Lower lobe of right lung (tissue), 2 donors: Measurements from ENCODE around the gene EIF2B5. TPM values are rescaled to one million over a fixed set of nuclear protein-coding genes. Genes with fewer than 3 reads are reported as not detected.
"Not testable (repeated sequence)": the region's sequence is repeated elsewhere in the genome, so short reads cannot be mapped to it uniquely, and the experiment has no call there.

ENCODE experiments used
- ATAC-seq, 2 donors: fragments of 200-7000 bp; cut with Tn5 transposase; one replicate each; pipeline ENCODE4 v1.9.1; 2020 to 2022; ENCODE audit warnings: mild to moderate bottlenecking in 2 of 2, moderate library complexity in 2 of 2
- DNase-seq: peaks from one replicate; pipeline ENCODE4 v3.0.0-alpha.2; 2020
- H3K27ac ChIP-seq: fragments of 200-600 bp; one replicate; pipeline ENCODE4 v1.8.0; 2022
- H3K27me3 ChIP-seq: fragments of 200-600 bp; one replicate; pipeline ENCODE4 v1.8.0; 2022; ENCODE audit warnings: low read depth
- H3K36me3 ChIP-seq: fragments of 200-600 bp; one replicate; pipeline ENCODE4 v1.8.0; 2022; ENCODE audit warnings: mild to moderate bottlenecking
- H3K4me1 ChIP-seq: fragments of 200-600 bp; one replicate; pipeline ENCODE4 v1.8.0; 2022
- H3K4me3 ChIP-seq: fragments of 200-600 bp; one replicate; pipeline ENCODE4 v1.8.0; 2022; ENCODE audit warnings: mild to moderate bottlenecking
- H3K9me3 ChIP-seq: fragments of 200-600 bp; one replicate; pipeline ENCODE4 v1.8.0; 2022
- CTCF ChIP-seq: fragments of 200-600 bp; IDR thresholded peaks from one replicate; pipeline ENCODE4 v1.8.0; 2022; ENCODE audit warnings: antibody characterized with exemption, mild to moderate bottlenecking
- intact Hi-C: fragments of 100-400 bp; cut with DNase I; formaldehyde crosslinking; loops from one replicate; pipeline ENCODE4 v1.11.0; 2022
- total RNA-seq: library from RNA; stranded (reverse); fragmentation: NEBNext Ultra II Directional; extraction: Animal tissue kit (Norgen Biotek cat#: 25700); gene quantifications from one replicate; pipeline ENCODE4 v1.2.1, GENCODE V29; 2021
- donor health status: DM: no; HTN: yes; CAD: no; lungs with severe emphysema.

The EIF2B5 gene
- total RNA-seq, 1 donor from 2014 or later, result 41.9 TPM

- Histone ChIP-seq H3K27ac (peak overlapping the region; percentile 88), H3K9me3 (no peaks in the 10 kb centered on the region), H3K27me3 (no peaks in the 10 kb centered on the region), H3K36me3 (no peaks in the 10 kb centered on the region), H3K4me1 (peaks cover 60% of the 10 kb centered on the region), H3K4me3 (peak overlapping the region; percentile 97)
- intact Hi-C loops, result no loop called here
- no peak for DNase-seq
- ATAC-seq, result peak; percentile 59 to 63
- no peak for TF ChIP-seq CTCF
These were observed 21.4 kb downstream of the EIF2B5 start for GRCh38 chr3:184156522-184156955.

- ATAC-seq, result no peak
- H3K9me3 ChIP-seq, result no peaks in the 10 kb centered on the region
- DNase-seq, result no peak
- H3K27me3 ChIP-seq, result no peaks in the 10 kb centered on the region
- intact Hi-C loops, result no loop called here
- peak overlapping the region; percentile 97 for H3K4me3 ChIP-seq
- peaks cover 7% of the 10 kb centered on the region for H3K36me3 ChIP-seq
- H3K27ac ChIP-seq, result peak overlapping the region; percentile 88
- no peak for TF ChIP-seq CTCF
- peaks cover 66% of the 10 kb centered on the region for H3K4me1 ChIP-seq
These were observed 22.0 kb downstream of the EIF2B5 start for GRCh38 chr3:184157206-184157605.

DNA sequence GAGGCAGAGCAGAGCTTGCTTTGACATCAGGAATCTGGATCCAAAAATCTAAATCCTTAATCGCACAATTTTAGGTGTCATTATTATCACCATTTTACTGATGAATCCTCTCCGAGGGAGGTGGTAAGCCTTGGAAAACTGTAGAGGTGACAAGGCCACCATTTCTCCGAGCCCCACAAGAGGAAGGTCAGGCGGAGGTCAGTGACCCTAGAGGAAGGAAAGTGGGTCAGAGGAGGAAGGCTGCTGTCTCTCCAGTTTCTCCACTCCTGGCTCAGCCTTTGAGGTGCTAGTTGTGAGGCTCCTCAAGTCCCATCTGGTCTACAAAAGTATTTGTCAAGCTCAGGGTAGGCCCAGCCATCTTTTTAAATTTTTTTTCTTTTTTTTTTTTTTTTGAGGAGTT lies 23.2 kb downstream of the EIF2B5 start:
- Histone ChIP-seq H3K9me3 (no peaks in the 10 kb centered on the region), H3K4me1 (peaks cover 67% of the 10 kb centered on the region), H3K27ac (no peak overlapping the region), H3K4me3 (no peak overlapping the region), H3K36me3 (peaks cover 17% of the 10 kb centered on the region), H3K27me3 (no peaks in the 10 kb centered on the region)
- ATAC-seq, result no peak
- TF ChIP-seq CTCF, result no peak
- no peak for DNase-seq
- intact Hi-C loops, result no loop called here

GRCh38 chr3:184160456-184160855 lies 25.3 kb downstream of the EIF2B5 start:
- Histone ChIP-seq H3K9me3 (no peaks in the 10 kb centered on the region), H3K4me3 (no peak overlapping the region), H3K27me3 (no peaks in the 10 kb centered on the region), H3K4me1 (peaks cover 61% of the 10 kb centered on the region), H3K27ac (peak overlapping the region; percentile 36), H3K36me3 (peaks cover 37% of the 10 kb centered on the region)
- peak; percentile 9 to 51 for ATAC-seq
- no peak for TF ChIP-seq CTCF
- no peak for DNase-seq
- intact Hi-C loops, result no loop called here

GRCh38 chr3:184162571-184163070 lies 27.5 kb downstream of the EIF2B5 start:
- intact Hi-C loops, H3K9me3 ChIP-seq, H3K4me3 ChIP-seq, H3K27ac ChIP-seq, H3K27me3 ChIP-seq, DNase-seq: not testable (repeated sequence)
- Histone ChIP-seq H3K4me1 (peaks cover 47% of the 10 kb centered on the region), H3K36me3 (peaks cover 59% of the 10 kb centered on the region)
- peak in 1 of 2 donors; percentile 34 for ATAC-seq

GRCh38 chr3:184164648-184165330 lies 29.6 kb downstream of the EIF2B5 start:
- H3K4me1 ChIP-seq, result peaks cover 25% of the 10 kb centered on the region
- TF ChIP-seq CTCF, result no peak
- no peak overlapping the region for H3K4me3 ChIP-seq
- H3K36me3 ChIP-seq, result peaks cover 81% of the 10 kb centered on the region
- intact Hi-C loops, result no loop called here
- H3K27me3 ChIP-seq, result no peaks in the 10 kb centered on the region
- no peak for ATAC-seq
- H3K9me3 ChIP-seq, result no peaks in the 10 kb centered on the region
- DNase-seq, result no peak
- H3K27ac ChIP-seq, result no peak overlapping the region
